Glutamatergic neuron (in vitro differentiated cells): Measurements from ENCODE around the gene CPHXL2. TPM values are rescaled to one million over a fixed set of nuclear protein-coding genes. Genes with fewer than 3 reads are reported as not detected.

Experiments used
- DNase-seq: peaks from one replicate; pipeline ENCODE4 v3.0.0; 2022
- H3K27ac Mint-ChIP-seq: one replicate; pipeline ENCODE4 v1.8.0; 2020; ENCODE audit warnings: mild to moderate bottlenecking, mixed read lengths, inconsistent platforms; ENCODE audit not compliant: unreplicated experiment
- H3K27me3 Mint-ChIP-seq: one replicate; pipeline ENCODE4 v1.8.0; 2020; ENCODE audit warnings: mild to moderate bottlenecking, moderate library complexity, mixed read lengths, inconsistent platforms; ENCODE audit not compliant: unreplicated experiment
- H3K36me3 Mint-ChIP-seq: one replicate; pipeline ENCODE4 v1.8.0; 2020; ENCODE audit warnings: mild to moderate bottlenecking, mixed read lengths, inconsistent platforms; ENCODE audit not compliant: unreplicated experiment
- H3K4me1 Mint-ChIP-seq: one replicate; pipeline ENCODE4 v1.8.0; 2020; ENCODE audit warnings: mild to moderate bottlenecking, low read depth, mixed read lengths, inconsistent platforms; ENCODE audit not compliant: unreplicated experiment
- H3K4me3 Mint-ChIP-seq: one replicate; pipeline ENCODE4 v1.8.0; 2020; ENCODE audit warnings: mild to moderate bottlenecking, mixed read lengths, inconsistent platforms; ENCODE audit not compliant: unreplicated experiment
- H3K9me3 Mint-ChIP-seq: one replicate; pipeline ENCODE4 v1.8.0; 2020; ENCODE audit warnings: mild to moderate bottlenecking, moderate library complexity, mixed read lengths, inconsistent platforms; ENCODE audit not compliant: unreplicated experiment
- total RNA-seq: library from RNA; stranded (reverse); fragmentation: NEBNext Ultra II Directional; extraction: Animal tissue kit (Norgen Biotek cat#: 25700); gene quantifications from one replicate; pipeline ENCODE4 v1.2.1, GENCODE V29; 2021; ENCODE audit not compliant: unreplicated experiment
- TF ChIP-seq, protein P1 (sequence below): fragments of 200-600 bp; sonication (generic); IDR thresholded peaks from one replicate; pipeline ENCODE4 v1.5.0; 2021; ENCODE audit not compliant: partially characterized antibody, unreplicated experiment

The CPHXL2 gene
- total RNA-seq, 1 donor from 2014 or later, result not detected

DNA sequence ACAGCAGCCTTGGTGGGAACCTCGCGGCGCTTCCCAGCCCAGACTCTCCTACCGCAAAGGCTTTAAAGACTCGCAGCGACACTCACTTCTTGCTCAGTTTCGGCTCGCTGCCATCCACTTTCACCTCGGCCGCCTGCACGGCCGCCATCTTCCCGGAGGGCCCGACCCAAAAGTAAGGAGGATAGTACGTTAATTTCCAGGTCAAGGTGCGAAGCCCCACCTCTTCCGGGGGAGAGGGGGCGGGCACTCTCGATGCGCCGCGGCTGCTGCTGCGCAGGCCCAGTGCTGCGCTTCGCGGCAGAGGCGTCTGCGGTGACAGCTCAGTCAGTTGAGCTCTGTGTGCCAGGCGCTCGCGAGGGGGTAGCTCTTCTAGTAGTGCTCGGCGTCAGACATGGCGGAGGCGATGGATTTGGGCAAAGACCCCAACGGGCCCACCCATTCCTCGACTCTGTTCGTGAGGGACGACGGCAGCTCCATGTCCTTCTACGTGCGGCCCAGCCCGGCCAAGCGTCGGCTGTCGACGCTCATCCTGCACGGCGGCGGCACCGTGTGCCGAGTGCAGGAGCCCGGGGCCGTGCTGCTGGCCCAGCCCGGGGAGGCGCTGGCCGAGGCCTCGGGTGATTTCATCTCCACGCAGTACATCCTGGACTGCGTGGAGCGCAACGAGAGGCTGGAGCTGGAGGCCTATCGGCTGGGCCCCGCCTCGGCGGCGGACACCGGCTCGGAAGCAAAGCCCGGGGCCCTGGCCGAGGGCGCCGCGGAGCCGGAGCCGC, 29.1 kb downstream of the CPHXL2 start, which contains the start of the genes KARS1 and TERF2IP:
KARS1 (minus strand) TSS at position 174 of the 773 bp plus-strand sequence; CDS start at position 148, 26 bp downstream.
TERF2IP (plus strand) TSS at position 282 of the 773 bp plus-strand sequence; CDS start at position 392, 110 bp downstream.
- peaks cover 10% of the 10 kb centered on the region for H3K27me3 Mint-ChIP-seq
- TF ChIP-seq, protein P1, sequence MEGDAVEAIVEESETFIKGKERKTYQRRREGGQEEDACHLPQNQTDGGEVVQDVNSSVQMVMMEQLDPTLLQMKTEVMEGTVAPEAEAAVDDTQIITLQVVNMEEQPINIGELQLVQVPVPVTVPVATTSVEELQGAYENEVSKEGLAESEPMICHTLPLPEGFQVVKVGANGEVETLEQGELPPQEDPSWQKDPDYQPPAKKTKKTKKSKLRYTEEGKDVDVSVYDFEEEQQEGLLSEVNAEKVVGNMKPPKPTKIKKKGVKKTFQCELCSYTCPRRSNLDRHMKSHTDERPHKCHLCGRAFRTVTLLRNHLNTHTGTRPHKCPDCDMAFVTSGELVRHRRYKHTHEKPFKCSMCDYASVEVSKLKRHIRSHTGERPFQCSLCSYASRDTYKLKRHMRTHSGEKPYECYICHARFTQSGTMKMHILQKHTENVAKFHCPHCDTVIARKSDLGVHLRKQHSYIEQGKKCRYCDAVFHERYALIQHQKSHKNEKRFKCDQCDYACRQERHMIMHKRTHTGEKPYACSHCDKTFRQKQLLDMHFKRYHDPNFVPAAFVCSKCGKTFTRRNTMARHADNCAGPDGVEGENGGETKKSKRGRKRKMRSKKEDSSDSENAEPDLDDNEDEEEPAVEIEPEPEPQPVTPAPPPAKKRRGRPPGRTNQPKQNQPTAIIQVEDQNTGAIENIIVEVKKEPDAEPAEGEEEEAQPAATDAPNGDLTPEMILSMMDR, result no peak
- peaks cover 15% of the 10 kb centered on the region for H3K9me3 Mint-ChIP-seq
- DNase-seq, result peak; percentile 93
- peak within 1 kb of the TSS; percentile 97 for H3K4me3 Mint-ChIP-seq
- H3K4me1 Mint-ChIP-seq, result peaks cover 16% of the 10 kb centered on the region
- H3K27ac Mint-ChIP-seq, result peak within 1 kb of the TSS; percentile 97
- peaks cover 5% of the 10 kb centered on the region for H3K36me3 Mint-ChIP-seq

- H3K9me3 Mint-ChIP-seq, result peaks cover 15% of the 10 kb centered on the region
- peaks cover 10% of the 10 kb centered on the region for H3K27me3 Mint-ChIP-seq
- no peak for DNase-seq
- peak overlapping the region; percentile 86 for H3K27ac Mint-ChIP-seq
- H3K4me3 Mint-ChIP-seq, result peak overlapping the region; percentile 94
- H3K4me1 Mint-ChIP-seq, result peaks cover 16% of the 10 kb centered on the region
- H3K36me3 Mint-ChIP-seq, result peaks cover 5% of the 10 kb centered on the region
- TF ChIP-seq, protein P1, result no peak
These were observed 29.7 kb downstream of the CPHXL2 start for GRCh38 chr16:75647112-75647491.

DNA sequence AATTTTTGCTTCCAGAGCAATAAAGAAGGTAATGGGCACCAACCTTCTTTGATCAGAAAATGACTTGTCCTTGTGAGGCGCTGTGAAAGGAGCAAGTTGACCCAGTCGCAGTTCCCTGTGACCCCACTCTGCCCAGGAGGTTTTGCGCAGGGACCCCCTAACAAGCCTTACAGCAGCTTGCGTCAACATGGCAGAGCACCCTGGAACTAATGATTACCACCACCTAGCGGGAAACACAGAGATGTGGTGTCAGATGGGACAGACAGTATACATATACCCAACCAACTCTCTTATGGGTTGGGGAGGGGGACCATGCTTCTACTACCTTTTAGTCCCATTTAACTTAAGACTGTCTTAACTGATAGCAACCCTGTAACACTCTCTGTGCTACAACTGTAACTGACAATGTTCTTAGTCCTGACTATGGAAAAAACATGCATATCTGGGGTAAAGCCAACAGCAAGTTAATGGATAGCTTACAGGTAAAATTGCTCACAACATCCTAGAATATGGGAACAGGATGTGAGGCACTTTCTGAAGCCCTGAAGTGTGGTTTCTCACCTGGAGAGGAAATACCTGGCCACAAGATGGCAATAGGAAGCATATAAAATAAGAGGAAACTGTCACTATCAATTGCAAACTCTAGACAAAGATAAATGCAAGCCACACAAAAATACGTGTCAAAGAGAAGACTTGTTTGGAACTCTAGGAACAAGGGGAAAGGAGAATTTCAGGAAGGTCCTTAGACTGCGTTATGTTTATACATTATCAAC, 32.4 kb downstream of the CPHXL2 start:
- no peak overlapping the region for H3K27ac Mint-ChIP-seq
- TF ChIP-seq, protein P1, result no peak
- peaks cover 8% of the 10 kb centered on the region for H3K9me3 Mint-ChIP-seq
- H3K4me3 Mint-ChIP-seq, result no peak overlapping the region
- H3K4me1 Mint-ChIP-seq, result peaks cover 2% of the 10 kb centered on the region
- no peaks in the 10 kb centered on the region for H3K36me3 Mint-ChIP-seq
- peaks cover 7% of the 10 kb centered on the region for H3K27me3 Mint-ChIP-seq
- no peak for DNase-seq

GRCh38 chr16:75640598-75640997, 36.2 kb downstream of the CPHXL2 start:
- H3K4me3 Mint-ChIP-seq, result no peak overlapping the region
- H3K27ac Mint-ChIP-seq, result no peak overlapping the region
- no peaks in the 10 kb centered on the region for H3K27me3 Mint-ChIP-seq
- no peak for DNase-seq
- TF ChIP-seq, protein P1, result no peak
- H3K9me3 Mint-ChIP-seq, result no peaks in the 10 kb centered on the region
- H3K4me1 Mint-ChIP-seq, result no peaks in the 10 kb centered on the region
- no peaks in the 10 kb centered on the region for H3K36me3 Mint-ChIP-seq

DNA sequence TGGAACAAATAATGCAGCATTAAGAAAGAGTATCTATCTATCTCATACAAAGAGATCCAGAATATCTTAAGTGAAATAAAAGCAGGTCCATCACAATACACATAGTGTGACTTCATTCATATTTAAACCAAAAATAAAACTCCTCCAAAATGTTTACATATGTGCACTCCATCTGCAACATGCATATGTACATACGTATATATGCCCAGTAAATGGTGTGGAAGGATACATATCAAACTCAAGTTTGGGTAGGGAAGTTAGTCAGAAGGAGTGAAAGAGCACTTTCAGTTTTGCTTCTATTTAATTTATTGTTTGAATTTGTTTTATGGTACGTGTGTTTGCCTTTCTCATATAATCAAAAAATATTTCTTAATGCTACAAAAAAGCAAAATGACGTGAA, 41.8 kb downstream of the CPHXL2 start:
- TF ChIP-seq, protein P1, result no peak
- Mint-ChIP-seq H3K36me3 (no peaks in the 10 kb centered on the region), H3K4me1 (no peaks in the 10 kb centered on the region), H3K27ac (no peak overlapping the region), H3K4me3 (no peak overlapping the region), H3K27me3 (no peaks in the 10 kb centered on the region), H3K9me3 (no peaks in the 10 kb centered on the region)
- DNase-seq, result no peak
